IMR-90 (cell line): ENCODE data around the gene GALNT17. TPM values are rescaled to one million over a fixed set of nuclear protein-coding genes. Genes with fewer than 3 reads are reported as not detected.

Source experiments
- ATAC-seq: fragments of 200-7000 bp; cut with Tn5 transposase; 2 replicates; pipeline ENCODE4 v1.9.1; 2020; ENCODE audit warnings: low read depth, mild to moderate bottlenecking, moderate library complexity
- BruUV-seq: library from RNA; stranded (reverse); fragments of 400-500 nt; replicated peaks from 2 replicates; lab custom pipeline; 2021; lab: Mats Ljungman, UMichigan
- CTCF ChIA-PET: fragments of 300-600 bp; formaldehyde crosslinking; extraction: SDS; loops from one replicate; lab custom pipeline; 2021; ENCODE audit warnings: antibody characterized with exemption; lab: Yijun Ruan, JAX
- POLR2A ChIA-PET: fragments of 300-600 bp; sonication (Branson Sonifier 250); formaldehyde crosslinking; loops from one replicate; lab custom pipeline; 2022; ENCODE audit warnings: antibody characterized with exemption; ENCODE audit not compliant: unreplicated experiment; lab: Charles Lee
- DNase-seq: peaks from one replicate; pipeline ENCODE4 v3.0.0; 2013
- H2AFZ ChIP-seq: replicated peaks from 2 replicates; pipeline ENCODE3; 2013; ENCODE audit warnings: low read length, mild to moderate bottlenecking; ENCODE audit not compliant: poor library complexity
- H2AK5ac ChIP-seq: 2 replicates; pipeline ENCODE4 v1.6.1; 2013; ENCODE audit warnings: low read depth, low read length, inconsistent platforms
- H2AK9ac ChIP-seq: replicated peaks from 2 replicates; pipeline ENCODE3; 2013; ENCODE audit warnings: mild to moderate bottlenecking, low read depth, low read length, moderate library complexity; ENCODE audit not compliant: poor library complexity
- H2BK120ac ChIP-seq: 2 replicates; pipeline ENCODE4 v1.6.1; 2013; ENCODE audit warnings: low read depth, low read length, inconsistent platforms
- H2BK15ac ChIP-seq: 3 replicates; pipeline ENCODE4 v1.6.1; 2013; ENCODE audit warnings: low read depth, low read length, inconsistent platforms
- H2BK20ac ChIP-seq: 2 replicates; pipeline ENCODE4 v1.6.1; 2013; ENCODE audit warnings: low read depth, mild to moderate bottlenecking, inconsistent platforms, low read length, moderate library complexity
- H2BK5ac ChIP-seq: 2 replicates; pipeline ENCODE4 v1.6.1; 2013; ENCODE audit warnings: mild to moderate bottlenecking, low read depth, low read length, inconsistent platforms; ENCODE audit not compliant: poor library complexity, severe bottlenecking
- H3K14ac ChIP-seq: replicated peaks from 2 replicates; pipeline ENCODE4 v1.6.1; 2013; ENCODE audit warnings: low read depth, low read length, inconsistent platforms
- H3K18ac ChIP-seq: 2 replicates; pipeline ENCODE4 v1.6.1; 2013; ENCODE audit warnings: low read depth, low read length, control low read depth
- H3K23ac ChIP-seq: 2 replicates; pipeline ENCODE4 v1.6.1; 2013; ENCODE audit warnings: low read depth, low read length, inconsistent platforms
- H3K27ac ChIP-seq: 2 replicates; pipeline ENCODE4 v1.5.1; 2013; ENCODE audit warnings: mild to moderate bottlenecking, control low read depth, low read length; ENCODE audit not compliant: insufficient read depth
- H3K27me3 ChIP-seq: 2 replicates; pipeline ENCODE4 v1.6.1; 2013; ENCODE audit warnings: low read length; ENCODE audit not compliant: control insufficient read depth, insufficient read depth
- H3K36me3 ChIP-seq: 2 replicates; pipeline ENCODE4 v1.6.1; 2013; ENCODE audit warnings: low read length, mixed read lengths; ENCODE audit not compliant: control insufficient read depth, insufficient read depth
- H3K4ac ChIP-seq: 2 replicates; pipeline ENCODE4 v1.6.1; 2013; ENCODE audit warnings: low read depth, low read length, inconsistent platforms
- H3K4me1 ChIP-seq: 2 replicates; pipeline ENCODE4 v1.6.1; 2013; ENCODE audit warnings: low read length, mixed read lengths; ENCODE audit not compliant: control insufficient read depth, insufficient read depth
- H3K4me2 ChIP-seq: 2 replicates; pipeline ENCODE4 v1.6.1; 2013; ENCODE audit warnings: low read depth, mild to moderate bottlenecking, control low read depth, low read length, moderate library complexity
- H3K4me3 ChIP-seq: 2 replicates; pipeline ENCODE4 v1.5.1; 2013; ENCODE audit warnings: low read depth, mild to moderate bottlenecking, control low read depth, low read length, moderate library complexity; ENCODE audit not compliant: insufficient read depth
- H3K56ac ChIP-seq: 2 replicates; pipeline ENCODE4 v1.6.1; 2013; ENCODE audit warnings: low read length, inconsistent platforms; ENCODE audit not compliant: insufficient read depth; ENCODE audit errors: extremely low read depth
- H3K79me1 ChIP-seq, 2 experiments: 2 replicates each; pipeline ENCODE4 v1.6.1; 2013; ENCODE audit warnings: low read length in 2 of 2, inconsistent platforms in 1 of 2, low read depth in 1 of 2
- H3K9ac ChIP-seq: 2 replicates; pipeline ENCODE4 v1.6.1; 2013; ENCODE audit warnings: low read depth, low read length, control low read depth
- H3K9me1 ChIP-seq: 2 replicates; pipeline ENCODE4 v1.6.1; 2013; ENCODE audit warnings: low read length, inconsistent platforms; ENCODE audit not compliant: insufficient read depth
- H3K9me3 ChIP-seq: 2 replicates; pipeline ENCODE4 v1.6.1; 2013; ENCODE audit warnings: low read length; ENCODE audit not compliant: control insufficient read depth, insufficient read depth
- H4K20me1 ChIP-seq: 2 replicates; pipeline ENCODE4 v1.6.1; 2013; ENCODE audit warnings: low read length, inconsistent platforms; ENCODE audit not compliant: insufficient read depth
- H4K5ac ChIP-seq: 2 replicates; pipeline ENCODE4 v1.6.1; 2013; ENCODE audit warnings: mild to moderate bottlenecking, low read depth, low read length, control low read depth
- H4K8ac ChIP-seq, 2 experiments: 2 replicates each; pipeline ENCODE4 v1.6.1; 2013; ENCODE audit warnings: low read depth in 2 of 2, low read length in 2 of 2, control low read depth in 1 of 2, inconsistent platforms in 1 of 2
- H4K91ac ChIP-seq: 2 replicates; pipeline ENCODE4 v1.6.1; 2013; ENCODE audit warnings: low read depth, low read length, inconsistent platforms; ENCODE audit not compliant: insufficient read depth
- BHLHE40 ChIP-seq: fragments of 150-350 bp; IDR thresholded peaks from 2 replicates; pipeline ENCODE4 v1.6.1; 2016; ENCODE audit warnings: mild to moderate bottlenecking, low read depth, low read length
- CEBPB ChIP-seq: IDR thresholded peaks from 2 replicates; pipeline ENCODE4 v1.6.1; 2012; ENCODE audit warnings: low read depth, low read length, improper control_type of control experiment
- CHD1 ChIP-seq: IDR thresholded peaks from 2 replicates; pipeline ENCODE4 v1.6.1; 2012; ENCODE audit warnings: low read depth, low read length, improper control_type of control experiment
- FOS ChIP-seq: fragments of 150-350 bp; IDR thresholded peaks from 2 replicates; pipeline ENCODE4 v1.6.1; 2016; ENCODE audit warnings: low read depth, low read length
- MAFK ChIP-seq: IDR thresholded peaks from 2 replicates; pipeline ENCODE4 v1.6.1; 2012; ENCODE audit warnings: low read depth, low read length, improper control_type of control experiment
- MAZ ChIP-seq: IDR thresholded peaks from 2 replicates; pipeline ENCODE4 v1.6.1; 2012; ENCODE audit warnings: low read depth, mild to moderate bottlenecking, low read length, improper control_type of control experiment, moderate library complexity, borderline replicate concordance
- MXI1 ChIP-seq: IDR thresholded peaks from 2 replicates; pipeline ENCODE4 v1.6.1; 2012; ENCODE audit warnings: low read depth, mild to moderate bottlenecking, low read length, moderate library complexity, borderline replicate concordance
- NFE2L2 ChIP-seq: fragments of 150-350 bp; IDR thresholded peaks from 2 replicates; pipeline ENCODE4 v1.6.1; 2016; ENCODE audit warnings: low read depth, mild to moderate bottlenecking, low read length
- POLR2A ChIP-seq: IDR thresholded peaks from 2 replicates; pipeline ENCODE4 v1.6.1; 2012; ENCODE audit warnings: mild to moderate bottlenecking, low read depth, low read length
- RAD21 ChIP-seq: IDR thresholded peaks from 2 replicates; pipeline ENCODE4 v1.6.1; 2012; ENCODE audit warnings: low read length, improper control_type of control experiment
- RCOR1 ChIP-seq: IDR thresholded peaks from 2 replicates; pipeline ENCODE4 v1.6.1; 2012; ENCODE audit warnings: mild to moderate bottlenecking, low read length, improper control_type of control experiment; ENCODE audit not compliant: insufficient replicate concordance
- RFX5 ChIP-seq: IDR thresholded peaks from 2 replicates; pipeline ENCODE4 v1.8.0; 2012; ENCODE audit warnings: low read depth, mild to moderate bottlenecking, low read length, moderate library complexity
- SMC3 ChIP-seq: fragments of 150-350 bp; IDR thresholded peaks from 2 replicates; pipeline ENCODE4 v1.6.1; 2016; ENCODE audit warnings: low read depth, mild to moderate bottlenecking, antibody characterized with exemption, low read length, moderate library complexity
- WGBS, 2 experiments: methylation state at CpG; one replicate each; pipeline versions ENCODE4 v1.1.5 to v1.1.7; 2013; ENCODE audit warnings: missing lambda C conversion rate in 2 of 2; ENCODE audit not compliant: insufficient read length in 1 of 2; ENCODE audit errors: extremely low coverage in 2 of 2; 5-methylcytosine and 5-hydroxymethylcytosine counted together
- dilution Hi-C: fragments of 300-500 bp; cut with HindIII; formaldehyde crosslinking; loops from one replicate; pipeline ENCODE4 v1.14.3; 2018; ENCODE audit warnings: low sequenced_read_pairs; ENCODE audit not compliant: unreplicated experiment
- in situ Hi-C: fragments of 300-500 bp; cut with MboI; formaldehyde crosslinking; loops from 3 replicates; pipeline ENCODE4 v1.14.3; 2019; ENCODE audit warnings: low sequenced_read_pairs, inconsistent platforms, mixed read lengths
- intact Hi-C: fragments of 100-400 bp; cut with micrococcal nuclease; formaldehyde crosslinking; loops from 2 replicates; pipeline ENCODE4 v1.10.0; 2022
- polyA plus RNA-seq, 3 experiments: library from polyadenylated mRNA; depleted of rRNA; stranded (reverse); fragments of >200 nt; gene quantifications; 2 replicates each; pipeline ENCODE4 v1.2.3, GENCODE V29; 2012; ENCODE audit warnings: low replicate concordance in 1 of 3
- total RNA-seq: library from RNA; depleted of rRNA; stranded (reverse); fragments of >200 nt; gene quantifications from 2 replicates; pipeline ENCODE4 v1.2.3, GENCODE V29; 2012
- TF ChIP-seq, protein P1 (sequence below): conservative IDR thresholded peaks from 2 replicates; pipeline ENCODE4 v1.5.1; 2012; ENCODE audit warnings: mild to moderate bottlenecking, low read depth, low read length, improper control_type of control experiment
- TF ChIP-seq, protein P2 (sequence below): fragments of 150-350 bp; IDR thresholded peaks from 2 replicates; pipeline ENCODE4 v1.6.1; 2016; ENCODE audit warnings: low read depth, mild to moderate bottlenecking, low read length, moderate library complexity, borderline replicate concordance
- TF ChIP-seq, protein P3 (sequence below): fragments of 150-350 bp; IDR thresholded peaks from 2 replicates; pipeline ENCODE4 v1.6.1; 2017; ENCODE audit warnings: mild to moderate bottlenecking, antibody characterized with exemption, low read length, low read depth

The GALNT17 gene
- total and polyA plus RNA-seq, 2 of the 4 experiments (the other 2 are of a cell fraction), result not detected

DNA sequence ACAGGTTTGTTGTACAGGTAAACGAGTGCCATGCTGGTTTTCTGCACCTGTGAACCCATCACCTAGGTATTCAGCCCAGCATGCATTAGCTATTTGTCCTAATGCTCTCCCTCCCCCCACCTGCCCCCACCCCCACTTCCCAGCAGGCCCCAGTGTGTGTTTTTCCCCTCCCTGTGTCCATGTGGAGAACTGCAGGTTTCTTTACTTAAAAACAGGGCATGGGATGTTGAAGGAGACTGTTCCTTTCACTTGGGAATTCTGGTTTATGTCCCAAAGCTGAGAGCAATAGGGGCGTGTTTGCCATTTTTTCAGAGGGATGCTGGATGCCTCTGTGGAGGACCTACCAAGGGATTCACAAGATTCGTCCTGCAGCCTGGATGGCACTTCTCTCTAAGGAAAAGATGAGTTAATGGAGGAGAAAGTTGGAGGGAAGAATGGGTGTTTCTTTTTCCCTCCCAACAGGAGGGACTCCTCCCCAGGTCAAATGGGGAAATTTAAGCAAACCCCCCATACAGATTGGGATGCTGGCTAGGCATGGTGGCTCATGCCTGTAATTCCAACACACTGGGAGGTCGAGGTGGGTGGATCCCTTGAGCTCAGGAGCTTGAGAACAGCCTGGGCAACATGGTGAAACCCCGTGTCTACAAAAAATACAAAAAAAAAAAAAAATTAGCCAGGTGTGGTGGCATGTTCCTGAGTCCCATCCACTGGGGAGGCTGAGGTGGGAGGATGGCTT, 136.0 kb downstream of the GALNT17 start:
- H3K36me3 ChIP-seq, result no peaks in the 10 kb centered on the region
- no peaks in the 10 kb centered on the region for H3K9me1 ChIP-seq
- H2BK20ac ChIP-seq, result no peak overlapping the region
- no peak overlapping the region for H2BK120ac ChIP-seq
- dilution Hi-C loops (no loop called here), intact Hi-C loops (no loop called here), in situ Hi-C loops (no loop called here)
- TF ChIP-seq RFX5, result no peak
- TF ChIP-seq NFE2L2, result no peak
- TF ChIP-seq, protein P1, sequence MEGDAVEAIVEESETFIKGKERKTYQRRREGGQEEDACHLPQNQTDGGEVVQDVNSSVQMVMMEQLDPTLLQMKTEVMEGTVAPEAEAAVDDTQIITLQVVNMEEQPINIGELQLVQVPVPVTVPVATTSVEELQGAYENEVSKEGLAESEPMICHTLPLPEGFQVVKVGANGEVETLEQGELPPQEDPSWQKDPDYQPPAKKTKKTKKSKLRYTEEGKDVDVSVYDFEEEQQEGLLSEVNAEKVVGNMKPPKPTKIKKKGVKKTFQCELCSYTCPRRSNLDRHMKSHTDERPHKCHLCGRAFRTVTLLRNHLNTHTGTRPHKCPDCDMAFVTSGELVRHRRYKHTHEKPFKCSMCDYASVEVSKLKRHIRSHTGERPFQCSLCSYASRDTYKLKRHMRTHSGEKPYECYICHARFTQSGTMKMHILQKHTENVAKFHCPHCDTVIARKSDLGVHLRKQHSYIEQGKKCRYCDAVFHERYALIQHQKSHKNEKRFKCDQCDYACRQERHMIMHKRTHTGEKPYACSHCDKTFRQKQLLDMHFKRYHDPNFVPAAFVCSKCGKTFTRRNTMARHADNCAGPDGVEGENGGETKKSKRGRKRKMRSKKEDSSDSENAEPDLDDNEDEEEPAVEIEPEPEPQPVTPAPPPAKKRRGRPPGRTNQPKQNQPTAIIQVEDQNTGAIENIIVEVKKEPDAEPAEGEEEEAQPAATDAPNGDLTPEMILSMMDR, result no peak
- TF ChIP-seq MAZ, result no peak
- no peak for TF ChIP-seq POLR2A
- TF ChIP-seq, protein P2, sequence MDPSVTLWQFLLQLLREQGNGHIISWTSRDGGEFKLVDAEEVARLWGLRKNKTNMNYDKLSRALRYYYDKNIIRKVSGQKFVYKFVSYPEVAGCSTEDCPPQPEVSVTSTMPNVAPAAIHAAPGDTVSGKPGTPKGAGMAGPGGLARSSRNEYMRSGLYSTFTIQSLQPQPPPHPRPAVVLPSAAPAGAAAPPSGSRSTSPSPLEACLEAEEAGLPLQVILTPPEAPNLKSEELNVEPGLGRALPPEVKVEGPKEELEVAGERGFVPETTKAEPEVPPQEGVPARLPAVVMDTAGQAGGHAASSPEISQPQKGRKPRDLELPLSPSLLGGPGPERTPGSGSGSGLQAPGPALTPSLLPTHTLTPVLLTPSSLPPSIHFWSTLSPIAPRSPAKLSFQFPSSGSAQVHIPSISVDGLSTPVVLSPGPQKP, result no peak
- no peak for TF ChIP-seq CHD1
- TF ChIP-seq, protein P3, sequence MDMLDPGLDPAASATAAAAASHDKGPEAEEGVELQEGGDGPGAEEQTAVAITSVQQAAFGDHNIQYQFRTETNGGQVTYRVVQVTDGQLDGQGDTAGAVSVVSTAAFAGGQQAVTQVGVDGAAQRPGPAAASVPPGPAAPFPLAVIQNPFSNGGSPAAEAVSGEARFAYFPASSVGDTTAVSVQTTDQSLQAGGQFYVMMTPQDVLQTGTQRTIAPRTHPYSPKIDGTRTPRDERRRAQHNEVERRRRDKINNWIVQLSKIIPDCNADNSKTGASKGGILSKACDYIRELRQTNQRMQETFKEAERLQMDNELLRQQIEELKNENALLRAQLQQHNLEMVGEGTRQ, result no peak
- TF ChIP-seq RAD21, result no peak
- TF ChIP-seq RCOR1, result no peak
- no peak for TF ChIP-seq BHLHE40
- no peak for TF ChIP-seq MXI1
- TF ChIP-seq MAFK, result no peak
- TF ChIP-seq SMC3, result no peak
- TF ChIP-seq CEBPB, result no peak
- no peak for TF ChIP-seq FOS
- H4K5ac ChIP-seq, result no peak overlapping the region
- H2BK5ac ChIP-seq, result no peak overlapping the region
- H4K8ac ChIP-seq, result no peak overlapping the region
- H2AFZ ChIP-seq, result no peak overlapping the region
- H3K9ac ChIP-seq, result no peak overlapping the region
- no peak overlapping the region for H2BK15ac ChIP-seq
- POLR2A ChIA-PET, result no interaction called here
- no peak overlapping the region for H3K56ac ChIP-seq
- H3K79me1 ChIP-seq, result no peaks in the 10 kb centered on the region
- H3K4me2 ChIP-seq, result no peak overlapping the region
- no peak overlapping the region for H3K18ac ChIP-seq
- H4K20me1 ChIP-seq, result no peaks in the 10 kb centered on the region
- no peak overlapping the region for H2AK5ac ChIP-seq
- BruUV-seq, result no TSS peak
- H2AK9ac ChIP-seq, result no peak overlapping the region
- H3K23ac ChIP-seq, result no peak overlapping the region
- no peak for DNase-seq
- no peak for ATAC-seq
- H3K9me3 ChIP-seq, result peaks cover 24% of the 10 kb centered on the region
- no peaks in the 10 kb centered on the region for H3K27me3 ChIP-seq
- H3K14ac ChIP-seq, result no peak overlapping the region
- H3K4ac ChIP-seq, result no peak overlapping the region
- H3K4me1 ChIP-seq, result no peaks in the 10 kb centered on the region
- CTCF ChIA-PET, result no interaction called here
- H3K4me3 ChIP-seq, result no peak overlapping the region
- H3K27ac ChIP-seq, result no peak overlapping the region
- no CpG with 5 or more reads among the region's 5 CpGs for WGBS, 2 experiments
- no peak overlapping the region for H4K91ac ChIP-seq
